WTC11 (cell line): ENCODE results near the gene DGKK.

Experiments
- ATF1 ChIP-seq: sonication (generic); formaldehyde crosslinking; IDR thresholded peaks from 2 replicates; pipeline ENCODE4 v1.8.1; 2023; ENCODE audit warnings: mild to moderate bottlenecking, moderate library complexity, missing genetic modification reagents
- CREB1 ChIP-seq: sonication (generic); formaldehyde crosslinking; IDR thresholded peaks from 2 replicates; pipeline ENCODE4 v1.8.0; 2023; ENCODE audit warnings: mild to moderate bottlenecking, missing genetic modification reagents
- FOXK1 ChIP-seq: sonication (generic); formaldehyde crosslinking; IDR thresholded peaks from 2 replicates; pipeline ENCODE4 v1.8.0; 2022; ENCODE audit warnings: mild to moderate bottlenecking, moderate library complexity, missing genetic modification reagents
- NR1H2 ChIP-seq: sonication (generic); formaldehyde crosslinking; IDR thresholded peaks from 2 replicates; pipeline ENCODE4 v1.9.0; 2021; ENCODE audit warnings: mild to moderate bottlenecking, moderate library complexity, missing genetic modification reagents
- ZNF138 ChIP-seq: sonication (generic); formaldehyde crosslinking; conservative IDR thresholded peaks from 2 replicates; pipeline ENCODE4 v1.8.1; 2022; ENCODE audit warnings: mild to moderate bottlenecking, moderate library complexity, missing genetic modification reagents
- TF ChIP-seq, protein P1 (sequence below): fragments of 200-600 bp; IDR thresholded peaks from 2 replicates; pipeline ENCODE4 v1.8.0; 2022; ENCODE audit warnings: antibody characterized with exemption
- TF ChIP-seq, protein P2 (sequence below): sonication (generic); formaldehyde crosslinking; conservative IDR thresholded peaks from 2 replicates; pipeline ENCODE4 v1.8.1; 2023; ENCODE audit warnings: mild to moderate bottlenecking, low read depth, missing genetic modification reagents, moderate library complexity
- TF ChIP-seq, protein P3 (sequence below): sonication (generic); formaldehyde crosslinking; conservative IDR thresholded peaks from 2 replicates; pipeline ENCODE4 v1.8.1; 2022; ENCODE audit warnings: mild to moderate bottlenecking, missing genetic modification reagents
- TF ChIP-seq, protein P4 (sequence below): sonication (generic); formaldehyde crosslinking; IDR thresholded peaks from 2 replicates; pipeline ENCODE4 v1.8.0; 2022; ENCODE audit warnings: mild to moderate bottlenecking, missing genetic modification reagents
- TF ChIP-seq, protein P5 (sequence below): sonication (generic); formaldehyde crosslinking; IDR thresholded peaks from 2 replicates; pipeline ENCODE4 v1.8.1; 2022; ENCODE audit warnings: low read depth, missing genetic modification reagents, borderline replicate concordance
- TF ChIP-seq, protein P6 (sequence below): sonication (generic); formaldehyde crosslinking; IDR thresholded peaks from 2 replicates; pipeline ENCODE4 v1.8.0; 2022; ENCODE audit warnings: mild to moderate bottlenecking, missing genetic modification reagents

DNA sequence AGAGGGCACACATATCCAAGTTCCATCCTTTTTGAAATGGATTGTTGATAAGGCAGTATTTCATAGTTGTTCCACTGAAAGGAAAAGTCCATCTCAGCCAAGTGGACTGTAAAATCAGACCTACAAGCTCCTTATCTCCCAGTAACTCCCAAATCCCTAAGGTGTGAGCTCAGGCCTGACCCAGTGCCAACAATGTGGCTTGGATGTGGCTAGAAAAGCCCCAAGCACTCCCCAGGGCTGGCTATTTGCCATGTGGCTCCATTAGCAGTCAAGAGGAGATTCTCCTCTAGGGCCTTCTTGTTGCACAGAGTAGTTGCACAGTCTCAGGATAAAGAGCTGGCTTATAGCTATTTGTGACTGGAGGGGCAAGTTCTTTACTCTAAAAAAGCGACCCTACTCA, 25.0 kb upstream of the DGKK start:
- TF ChIP-seq, protein P1, sequence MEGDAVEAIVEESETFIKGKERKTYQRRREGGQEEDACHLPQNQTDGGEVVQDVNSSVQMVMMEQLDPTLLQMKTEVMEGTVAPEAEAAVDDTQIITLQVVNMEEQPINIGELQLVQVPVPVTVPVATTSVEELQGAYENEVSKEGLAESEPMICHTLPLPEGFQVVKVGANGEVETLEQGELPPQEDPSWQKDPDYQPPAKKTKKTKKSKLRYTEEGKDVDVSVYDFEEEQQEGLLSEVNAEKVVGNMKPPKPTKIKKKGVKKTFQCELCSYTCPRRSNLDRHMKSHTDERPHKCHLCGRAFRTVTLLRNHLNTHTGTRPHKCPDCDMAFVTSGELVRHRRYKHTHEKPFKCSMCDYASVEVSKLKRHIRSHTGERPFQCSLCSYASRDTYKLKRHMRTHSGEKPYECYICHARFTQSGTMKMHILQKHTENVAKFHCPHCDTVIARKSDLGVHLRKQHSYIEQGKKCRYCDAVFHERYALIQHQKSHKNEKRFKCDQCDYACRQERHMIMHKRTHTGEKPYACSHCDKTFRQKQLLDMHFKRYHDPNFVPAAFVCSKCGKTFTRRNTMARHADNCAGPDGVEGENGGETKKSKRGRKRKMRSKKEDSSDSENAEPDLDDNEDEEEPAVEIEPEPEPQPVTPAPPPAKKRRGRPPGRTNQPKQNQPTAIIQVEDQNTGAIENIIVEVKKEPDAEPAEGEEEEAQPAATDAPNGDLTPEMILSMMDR = no peak
- TF ChIP-seq, protein P2, sequence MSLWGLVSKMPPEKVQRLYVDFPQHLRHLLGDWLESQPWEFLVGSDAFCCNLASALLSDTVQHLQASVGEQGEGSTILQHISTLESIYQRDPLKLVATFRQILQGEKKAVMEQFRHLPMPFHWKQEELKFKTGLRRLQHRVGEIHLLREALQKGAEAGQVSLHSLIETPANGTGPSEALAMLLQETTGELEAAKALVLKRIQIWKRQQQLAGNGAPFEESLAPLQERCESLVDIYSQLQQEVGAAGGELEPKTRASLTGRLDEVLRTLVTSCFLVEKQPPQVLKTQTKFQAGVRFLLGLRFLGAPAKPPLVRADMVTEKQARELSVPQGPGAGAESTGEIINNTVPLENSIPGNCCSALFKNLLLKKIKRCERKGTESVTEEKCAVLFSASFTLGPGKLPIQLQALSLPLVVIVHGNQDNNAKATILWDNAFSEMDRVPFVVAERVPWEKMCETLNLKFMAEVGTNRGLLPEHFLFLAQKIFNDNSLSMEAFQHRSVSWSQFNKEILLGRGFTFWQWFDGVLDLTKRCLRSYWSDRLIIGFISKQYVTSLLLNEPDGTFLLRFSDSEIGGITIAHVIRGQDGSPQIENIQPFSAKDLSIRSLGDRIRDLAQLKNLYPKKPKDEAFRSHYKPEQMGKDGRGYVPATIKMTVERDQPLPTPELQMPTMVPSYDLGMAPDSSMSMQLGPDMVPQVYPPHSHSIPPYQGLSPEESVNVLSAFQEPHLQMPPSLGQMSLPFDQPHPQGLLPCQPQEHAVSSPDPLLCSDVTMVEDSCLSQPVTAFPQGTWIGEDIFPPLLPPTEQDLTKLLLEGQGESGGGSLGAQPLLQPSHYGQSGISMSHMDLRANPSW (CRISPR knock-in tag) = no peak
- TF ChIP-seq, protein P3, sequence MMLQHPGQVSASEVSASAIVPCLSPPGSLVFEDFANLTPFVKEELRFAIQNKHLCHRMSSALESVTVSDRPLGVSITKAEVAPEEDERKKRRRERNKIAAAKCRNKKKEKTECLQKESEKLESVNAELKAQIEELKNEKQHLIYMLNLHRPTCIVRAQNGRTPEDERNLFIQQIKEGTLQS (CRISPR knock-in tag) = no peak
- TF ChIP-seq, protein P4, sequence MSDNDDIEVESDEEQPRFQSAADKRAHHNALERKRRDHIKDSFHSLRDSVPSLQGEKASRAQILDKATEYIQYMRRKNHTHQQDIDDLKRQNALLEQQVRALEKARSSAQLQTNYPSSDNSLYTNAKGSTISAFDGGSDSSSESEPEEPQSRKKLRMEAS = no peak
- TF ChIP-seq CREB1 (no peak), ZNF138 (CRISPR knock-in tag) (no peak), NR1H2 (no peak), ATF1 (CRISPR knock-in tag) (no peak), FOXK1 (CRISPR knock-in tag) (no peak)
- TF ChIP-seq, protein P5, sequence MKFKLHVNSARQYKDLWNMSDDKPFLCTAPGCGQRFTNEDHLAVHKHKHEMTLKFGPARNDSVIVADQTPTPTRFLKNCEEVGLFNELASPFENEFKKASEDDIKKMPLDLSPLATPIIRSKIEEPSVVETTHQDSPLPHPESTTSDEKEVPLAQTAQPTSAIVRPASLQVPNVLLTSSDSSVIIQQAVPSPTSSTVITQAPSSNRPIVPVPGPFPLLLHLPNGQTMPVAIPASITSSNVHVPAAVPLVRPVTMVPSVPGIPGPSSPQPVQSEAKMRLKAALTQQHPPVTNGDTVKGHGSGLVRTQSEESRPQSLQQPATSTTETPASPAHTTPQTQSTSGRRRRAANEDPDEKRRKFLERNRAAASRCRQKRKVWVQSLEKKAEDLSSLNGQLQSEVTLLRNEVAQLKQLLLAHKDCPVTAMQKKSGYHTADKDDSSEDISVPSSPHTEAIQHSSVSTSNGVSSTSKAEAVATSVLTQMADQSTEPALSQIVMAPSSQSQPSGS = no peak
- TF ChIP-seq, protein P6, sequence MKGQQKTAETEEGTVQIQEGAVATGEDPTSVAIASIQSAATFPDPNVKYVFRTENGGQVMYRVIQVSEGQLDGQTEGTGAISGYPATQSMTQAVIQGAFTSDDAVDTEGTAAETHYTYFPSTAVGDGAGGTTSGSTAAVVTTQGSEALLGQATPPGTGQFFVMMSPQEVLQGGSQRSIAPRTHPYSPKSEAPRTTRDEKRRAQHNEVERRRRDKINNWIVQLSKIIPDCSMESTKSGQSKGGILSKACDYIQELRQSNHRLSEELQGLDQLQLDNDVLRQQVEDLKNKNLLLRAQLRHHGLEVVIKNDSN = no peak
